Left ventricle myocardium inferior (tissue), 1 donor: ENCODE measurements around the gene PTPN23. TPM values are rescaled to one million over a fixed set of nuclear protein-coding genes. Genes with fewer than 3 reads are reported as not detected.

Source experiments
- DNase-seq: peaks from one replicate; pipeline ENCODE4 v3.0.0-alpha.2; 2020
- H3K27ac ChIP-seq: fragments of 200-600 bp; replicated peaks from 2 replicates; pipeline ENCODE4 v1.8.0; 2021
- H3K27me3 ChIP-seq: fragments of 200-600 bp; 2 replicates; pipeline ENCODE4 v1.8.0; 2021; ENCODE audit warnings: low read depth
- H3K36me3 ChIP-seq: fragments of 200-600 bp; 2 replicates; pipeline ENCODE4 v1.8.0; 2021
- H3K4me1 ChIP-seq: fragments of 200-600 bp; 2 replicates; pipeline ENCODE4 v1.8.0; 2021
- H3K4me3 ChIP-seq: fragments of 200-600 bp; 2 replicates; pipeline ENCODE4 v1.8.0; 2021; ENCODE audit warnings: mild to moderate bottlenecking, moderate library complexity
- H3K9me3 ChIP-seq: fragments of 200-600 bp; replicated peaks from 2 replicates; pipeline ENCODE4 v1.8.0; 2021
- intact Hi-C: fragments of 100-400 bp; cut with micrococcal nuclease; formaldehyde crosslinking; loops from one replicate; pipeline ENCODE4 v1.11.0; 2022
- total RNA-seq: library from RNA; stranded (reverse); fragmentation: NEBNext Ultra II Directional; extraction: Animal tissue kit (Norgen Biotek cat#: 25700); gene quantifications from one replicate; pipeline ENCODE4 v1.2.1, GENCODE V29; 2021
- TF ChIP-seq, protein P1 (sequence below): fragments of 200-600 bp; IDR thresholded peaks from 2 replicates; pipeline ENCODE4 v1.8.0; 2021; ENCODE audit warnings: antibody characterized with exemption, mild to moderate bottlenecking, borderline replicate concordance
- donor health status: DM: no; HTN: yes; CAD: no; lungs with severe emphysema.

Gene PTPN23
- total RNA-seq, 1 donor from 2014 or later: 20.0 TPM

DNA sequence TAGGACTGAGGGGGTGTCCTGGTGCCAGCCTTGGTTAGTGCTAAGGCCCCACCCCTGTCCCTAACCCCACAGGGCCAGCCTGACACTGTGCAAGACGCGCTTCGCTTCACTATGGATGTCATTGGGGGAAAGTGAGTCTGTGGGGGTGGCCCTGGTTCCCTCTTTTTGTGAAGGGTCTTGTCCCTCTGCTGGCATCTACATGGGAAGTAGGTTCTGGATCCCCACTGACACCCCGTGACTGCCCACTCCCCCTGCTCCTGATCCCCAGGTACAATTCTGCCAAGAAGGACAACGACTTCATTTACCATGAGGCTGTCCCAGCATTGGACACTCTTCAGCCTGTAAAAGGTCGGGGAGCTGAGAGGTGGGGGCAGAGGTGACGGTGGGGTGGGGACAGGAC lies 26.4 kb downstream of the PTPN23 start:
- Histone ChIP-seq H3K9me3 (no peaks in the 10 kb centered on the region), H3K27me3 (no peaks in the 10 kb centered on the region), H3K4me1 (peaks cover 25% of the 10 kb centered on the region), H3K27ac (no peak overlapping the region), H3K36me3 (peaks cover 60% of the 10 kb centered on the region), H3K4me3 (no peak overlapping the region)
- TF ChIP-seq, protein P1, sequence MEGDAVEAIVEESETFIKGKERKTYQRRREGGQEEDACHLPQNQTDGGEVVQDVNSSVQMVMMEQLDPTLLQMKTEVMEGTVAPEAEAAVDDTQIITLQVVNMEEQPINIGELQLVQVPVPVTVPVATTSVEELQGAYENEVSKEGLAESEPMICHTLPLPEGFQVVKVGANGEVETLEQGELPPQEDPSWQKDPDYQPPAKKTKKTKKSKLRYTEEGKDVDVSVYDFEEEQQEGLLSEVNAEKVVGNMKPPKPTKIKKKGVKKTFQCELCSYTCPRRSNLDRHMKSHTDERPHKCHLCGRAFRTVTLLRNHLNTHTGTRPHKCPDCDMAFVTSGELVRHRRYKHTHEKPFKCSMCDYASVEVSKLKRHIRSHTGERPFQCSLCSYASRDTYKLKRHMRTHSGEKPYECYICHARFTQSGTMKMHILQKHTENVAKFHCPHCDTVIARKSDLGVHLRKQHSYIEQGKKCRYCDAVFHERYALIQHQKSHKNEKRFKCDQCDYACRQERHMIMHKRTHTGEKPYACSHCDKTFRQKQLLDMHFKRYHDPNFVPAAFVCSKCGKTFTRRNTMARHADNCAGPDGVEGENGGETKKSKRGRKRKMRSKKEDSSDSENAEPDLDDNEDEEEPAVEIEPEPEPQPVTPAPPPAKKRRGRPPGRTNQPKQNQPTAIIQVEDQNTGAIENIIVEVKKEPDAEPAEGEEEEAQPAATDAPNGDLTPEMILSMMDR: no peak
- DNase-seq: no peak
- intact Hi-C loops: no loop called here

DNA sequence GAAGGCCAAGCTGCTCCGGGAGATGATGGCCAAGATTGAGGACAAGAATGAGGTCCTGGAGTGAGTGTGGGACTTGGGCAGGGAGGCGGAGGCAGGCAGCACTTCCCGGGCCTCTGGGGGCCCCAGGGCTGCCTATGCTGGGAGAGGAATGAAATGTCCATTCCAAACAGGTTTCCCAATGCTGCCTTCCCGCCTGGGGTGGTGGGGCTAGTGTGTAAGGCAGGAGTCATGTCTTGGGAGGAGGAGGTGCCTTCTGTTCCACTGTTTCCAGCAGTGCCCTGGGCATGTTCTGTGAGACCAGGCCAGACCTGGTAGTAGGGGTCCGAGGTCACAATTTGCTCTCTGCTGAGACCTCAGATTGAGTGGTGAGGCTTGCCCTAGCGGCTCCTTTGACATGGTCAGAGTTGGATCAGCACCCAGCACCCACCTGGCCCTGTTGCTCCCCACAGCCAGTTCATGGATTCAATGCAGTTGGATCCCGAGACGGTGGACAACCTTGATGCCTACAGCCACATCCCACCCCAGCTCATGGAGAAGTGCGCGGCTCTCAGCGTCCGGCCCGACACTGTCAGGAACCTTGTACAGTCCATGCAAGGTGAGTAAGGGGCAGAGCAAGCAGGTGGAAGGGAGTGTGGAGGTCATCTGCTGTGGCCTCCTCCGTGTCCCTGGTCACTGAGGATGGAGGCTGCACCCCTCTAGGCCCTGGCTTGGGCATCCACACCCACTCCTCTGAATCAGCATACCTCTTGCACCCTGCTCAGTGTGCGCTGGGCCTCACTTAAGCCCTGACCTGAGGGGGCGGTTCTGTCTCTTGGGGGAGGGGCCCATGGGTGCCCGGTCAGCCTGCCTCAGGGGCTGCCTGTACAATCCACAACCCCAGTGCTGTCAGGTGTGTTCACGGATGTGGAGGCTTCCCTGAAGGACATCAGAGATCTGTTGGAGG lies 27.3 kb downstream of the PTPN23 start:
- Histone ChIP-seq H3K27ac (no peak overlapping the region), H3K4me1 (peaks cover 25% of the 10 kb centered on the region), H3K4me3 (no peak overlapping the region), H3K9me3 (no peaks in the 10 kb centered on the region), H3K36me3 (peaks cover 66% of the 10 kb centered on the region), H3K27me3 (no peaks in the 10 kb centered on the region)
- TF ChIP-seq, protein P1: no peak
- no peak for DNase-seq
- intact Hi-C loops: no loop called here

DNA sequence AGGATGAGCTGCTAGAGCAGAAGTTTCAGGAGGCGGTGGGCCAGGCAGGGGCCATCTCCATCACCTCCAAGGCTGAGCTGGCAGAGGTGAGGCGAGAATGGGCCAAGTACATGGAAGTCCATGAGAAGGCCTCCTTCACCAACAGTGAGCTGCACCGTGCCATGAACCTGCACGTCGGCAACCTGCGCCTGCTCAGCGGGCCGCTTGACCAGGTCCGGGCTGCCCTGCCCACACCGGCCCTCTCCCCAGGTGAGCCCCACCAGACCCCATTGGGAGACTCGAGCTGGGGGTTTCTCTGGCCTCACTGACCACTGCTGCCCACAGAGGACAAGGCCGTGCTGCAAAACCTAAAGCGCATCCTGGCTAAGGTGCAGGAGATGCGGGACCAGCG lies 28.0 kb downstream of the PTPN23 start:
- H3K36me3 ChIP-seq: peaks cover 73% of the 10 kb centered on the region
- DNase-seq: no peak
- no peaks in the 10 kb centered on the region for H3K9me3 ChIP-seq
- H3K4me3 ChIP-seq: no peak overlapping the region
- TF ChIP-seq, protein P1: no peak
- H3K4me1 ChIP-seq: peaks cover 25% of the 10 kb centered on the region
- no peak overlapping the region for H3K27ac ChIP-seq
- no peaks in the 10 kb centered on the region for H3K27me3 ChIP-seq
- intact Hi-C loops: no loop called here

DNA sequence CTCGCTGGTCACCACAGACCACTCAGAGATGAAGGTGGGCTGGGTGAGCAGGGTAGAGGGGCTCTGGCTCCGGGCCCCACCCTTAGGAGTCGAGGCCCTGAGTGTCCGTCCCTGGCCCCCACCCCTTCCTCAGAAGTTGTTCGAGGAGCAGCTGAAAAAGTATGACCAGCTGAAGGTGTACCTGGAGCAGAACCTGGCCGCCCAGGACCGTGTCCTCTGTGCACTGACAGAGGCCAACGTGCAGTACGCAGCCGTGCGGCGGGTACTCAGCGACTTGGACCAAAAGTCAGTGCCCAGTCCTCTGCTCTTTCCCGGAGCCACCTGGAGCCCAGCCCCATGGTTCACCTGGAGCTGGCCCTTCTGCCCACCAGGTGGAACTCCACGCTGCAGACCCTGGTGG lies 28.5 kb downstream of the PTPN23 start:
- intact Hi-C loops: no loop called here
- peaks cover 20% of the 10 kb centered on the region for H3K4me1 ChIP-seq
- DNase-seq: no peak

DNA sequence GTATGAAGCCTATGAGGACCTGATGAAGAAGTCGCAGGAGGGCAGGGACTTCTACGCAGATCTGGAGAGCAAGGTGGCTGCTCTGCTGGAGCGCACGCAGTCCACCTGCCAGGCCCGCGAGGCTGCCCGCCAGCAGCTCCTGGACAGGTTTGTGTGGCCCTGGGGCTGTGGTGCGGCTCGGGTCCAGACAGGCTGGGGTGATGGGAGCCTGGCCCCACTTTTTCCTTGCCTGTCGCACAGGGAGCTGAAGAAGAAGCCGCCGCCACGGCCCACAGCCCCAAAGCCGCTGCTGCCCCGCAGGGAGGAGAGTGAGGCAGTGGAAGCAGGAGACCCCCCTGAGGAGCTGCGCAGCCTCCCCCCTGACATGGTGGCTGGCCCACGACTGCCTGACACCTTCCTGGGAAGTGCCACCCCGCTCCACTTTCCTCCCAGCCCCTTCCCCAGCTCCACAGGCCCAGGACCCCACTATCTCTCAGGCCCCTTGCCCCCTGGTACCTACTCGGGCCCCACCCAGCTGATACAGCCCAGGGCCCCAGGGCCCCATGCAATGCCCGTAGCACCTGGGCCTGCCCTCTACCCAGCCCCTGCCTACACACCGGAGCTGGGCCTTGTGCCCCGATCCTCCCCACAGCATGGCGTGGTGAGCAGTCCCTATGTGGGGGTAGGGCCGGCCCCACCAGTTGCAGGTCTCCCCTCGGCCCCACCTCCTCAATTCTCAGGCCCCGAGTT lies 29.0 kb downstream of the PTPN23 start:
- Histone ChIP-seq H3K36me3 (peaks cover 83% of the 10 kb centered on the region), H3K27me3 (no peaks in the 10 kb centered on the region), H3K27ac (no peak overlapping the region), H3K4me1 (peaks cover 15% of the 10 kb centered on the region), H3K9me3 (no peaks in the 10 kb centered on the region), H3K4me3 (no peak overlapping the region)
- TF ChIP-seq, protein P1: no peak
- no peak for DNase-seq
- intact Hi-C loops: no loop called here

More for the DNA sequence above, 28.5 kb downstream of the PTPN23 start:
- TF ChIP-seq, protein P1: no peak
- Histone ChIP-seq H3K9me3 (no peaks in the 10 kb centered on the region), H3K27ac (no peak overlapping the region), H3K27me3 (no peaks in the 10 kb centered on the region), H3K4me3 (no peak overlapping the region), H3K36me3 (peaks cover 78% of the 10 kb centered on the region)
